ENCODE data around the gene MID1. TPM values are rescaled to one million over a fixed set of nuclear protein-coding genes. Genes with fewer than 3 reads are reported as not detected.
A peak's percentile ranks its signal among the peaks of the same experiment; 100 is the strongest.

MID1 gene
- total RNA-seq, 1 donor from 2014 or later: 31.2 TPM

DNA sequence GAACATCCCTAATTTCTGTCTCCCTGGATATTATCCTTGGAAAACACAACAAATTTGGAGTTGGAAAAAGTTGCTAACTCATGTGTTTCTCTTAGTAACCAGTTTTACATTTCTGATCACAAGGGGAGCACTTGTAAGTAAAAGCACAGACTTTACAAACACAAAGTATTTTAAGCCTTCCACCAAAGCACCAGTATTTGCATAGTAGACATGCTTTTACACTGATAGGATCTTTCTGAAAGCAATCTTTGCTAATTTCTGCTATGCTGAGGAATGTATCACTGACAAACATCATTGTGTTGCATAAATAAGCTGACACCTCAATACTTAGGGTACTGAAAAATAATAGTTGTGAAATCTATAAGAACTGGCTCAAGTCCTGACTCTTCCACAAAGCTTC is 100.6 kb downstream of the MID1 start:
- FAIRE-seq: peak; percentile 97
- Histone ChIP-seq H3K4me2 (ENCODE audit: low read length) (no peak overlapping the region), H3K9ac (ENCODE audit: low read length) (no peak overlapping the region), H3K4me3 (ENCODE audit: insufficient read depth, low read depth, low read length) (no peak overlapping the region), H3K79me2 (ENCODE audit: insufficient read depth, low read length) (no peaks in the 10 kb centered on the region), H3K27me3 (ENCODE audit: insufficient read depth, low read length) (no peaks in the 10 kb centered on the region), H3K27ac (ENCODE audit: low read depth, low read length) (no peak overlapping the region), H3K36me3 (ENCODE audit: insufficient read depth, low read length) (peaks cover 3% of the 10 kb centered on the region), H3K9me3 (ENCODE audit: insufficient read depth, low read depth, low read length) (no peaks in the 10 kb centered on the region), H4K20me1 (ENCODE audit: insufficient read depth, low read length) (no peaks in the 10 kb centered on the region), H2AFZ (ENCODE audit: low read depth, low read length) (no peak overlapping the region), H3K4me1 (ENCODE audit: insufficient read depth, low read length) (no peaks in the 10 kb centered on the region)
- Mint-ChIP-seq H3K36me3 (ENCODE audit: low read depth, unreplicated experiment) (no peaks in the 10 kb centered on the region), H3K27ac (ENCODE audit: unreplicated experiment) (no peak overlapping the region), H3K4me3 (ENCODE audit: unreplicated experiment) (no peak overlapping the region), H3K27me3 (ENCODE audit: low read depth, unreplicated experiment) (no peaks in the 10 kb centered on the region), H3K4me1 (ENCODE audit: low read depth, unreplicated experiment) (peaks cover 5% of the 10 kb centered on the region), H3K9me3 (ENCODE audit: unreplicated experiment) (no peaks in the 10 kb centered on the region)
- TF ChIP-seq CTCF (IDR thresholded peaks at IDR 0.05; ENCODE audit: insufficient read depth, low read depth, low read length) (no peak), EZH2 (IDR thresholded peaks at IDR 0.05; ENCODE audit: insufficient read depth, low read length) (no peak)
- DNase-seq (ENCODE audit: low read depth): no peak

DNA sequence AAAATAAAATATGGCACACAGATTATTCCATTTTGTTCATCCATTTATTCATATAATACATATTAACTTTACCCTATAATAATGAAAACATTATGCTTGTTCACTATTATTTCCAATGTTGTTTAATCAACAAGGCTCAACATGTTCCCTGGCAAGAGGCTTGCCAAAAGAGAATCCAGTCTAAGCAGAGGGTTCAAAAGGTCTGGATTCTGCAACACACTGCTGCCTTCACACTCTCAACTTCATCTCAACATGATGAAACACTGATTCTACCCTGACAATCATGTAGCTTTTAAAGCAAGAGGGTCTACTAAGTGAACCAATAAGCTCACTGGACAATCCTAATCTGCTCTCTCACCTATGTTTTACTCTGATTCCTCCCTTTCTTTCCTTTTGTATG is 101.1 kb downstream of the MID1 start:
- no peak overlapping the region for H2AFZ ChIP-seq (ENCODE audit: low read depth, low read length)
- no peak overlapping the region for H3K4me2 ChIP-seq (ENCODE audit: low read length)
- H3K4me1 Mint-ChIP-seq (ENCODE audit: low read depth, unreplicated experiment): peaks cover 5% of the 10 kb centered on the region
- no peaks in the 10 kb centered on the region for H4K20me1 ChIP-seq (ENCODE audit: insufficient read depth, low read length)
- TF ChIP-seq CTCF (IDR thresholded peaks at IDR 0.05; ENCODE audit: insufficient read depth, low read depth, low read length): no peak
- no peak for TF ChIP-seq EZH2 (IDR thresholded peaks at IDR 0.05; ENCODE audit: insufficient read depth, low read length)
- FAIRE-seq (no peak), DNase-seq (ENCODE audit: low read depth) (no peak)
- H3K27ac Mint-ChIP-seq (ENCODE audit: unreplicated experiment): no peak overlapping the region
- H3K4me1 ChIP-seq (ENCODE audit: insufficient read depth, low read length): no peaks in the 10 kb centered on the region
- H3K9ac ChIP-seq (ENCODE audit: low read length): no peak overlapping the region
- no peaks in the 10 kb centered on the region for H3K79me2 ChIP-seq (ENCODE audit: insufficient read depth, low read length)
- no peaks in the 10 kb centered on the region for H3K9me3 ChIP-seq (ENCODE audit: insufficient read depth, low read depth, low read length)
- no peaks in the 10 kb centered on the region for H3K36me3 Mint-ChIP-seq (ENCODE audit: low read depth, unreplicated experiment)
- no peak overlapping the region for H3K4me3 ChIP-seq (ENCODE audit: insufficient read depth, low read depth, low read length)
- no peaks in the 10 kb centered on the region for H3K27me3 ChIP-seq (ENCODE audit: insufficient read depth, low read length)
- peaks cover 3% of the 10 kb centered on the region for H3K36me3 ChIP-seq (ENCODE audit: insufficient read depth, low read length)
- no peak overlapping the region for H3K4me3 Mint-ChIP-seq (ENCODE audit: unreplicated experiment)
- H3K27ac ChIP-seq (ENCODE audit: low read depth, low read length): no peak overlapping the region
- no peaks in the 10 kb centered on the region for H3K9me3 Mint-ChIP-seq (ENCODE audit: unreplicated experiment)
- no peaks in the 10 kb centered on the region for H3K27me3 Mint-ChIP-seq (ENCODE audit: low read depth, unreplicated experiment)

DNA sequence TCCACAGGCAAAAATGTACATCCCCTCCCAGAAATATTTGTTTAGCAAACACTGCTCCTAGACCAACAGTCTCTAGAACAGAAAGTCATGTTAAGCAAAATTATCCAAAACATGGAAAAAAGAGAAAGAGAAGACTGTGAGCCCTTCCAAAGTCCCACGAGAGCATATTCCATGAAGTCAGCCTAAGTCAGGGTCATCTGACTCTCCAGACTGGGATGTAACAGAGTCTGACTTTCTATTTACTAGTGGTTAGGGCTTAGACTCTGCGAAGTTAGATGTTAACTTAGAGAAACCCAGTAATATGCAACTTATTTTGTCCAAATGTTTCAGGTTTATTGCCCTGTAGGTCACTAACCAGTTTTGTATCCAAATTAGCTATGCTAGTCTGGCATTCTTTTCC is 102.3 kb downstream of the MID1 start:
- Histone ChIP-seq H3K36me3 (ENCODE audit: insufficient read depth, low read length) (peaks cover 3% of the 10 kb centered on the region), H3K79me2 (ENCODE audit: insufficient read depth, low read length) (no peaks in the 10 kb centered on the region), H3K4me3 (ENCODE audit: insufficient read depth, low read depth, low read length) (no peak overlapping the region), H3K9me3 (ENCODE audit: insufficient read depth, low read depth, low read length) (no peaks in the 10 kb centered on the region), H3K9ac (ENCODE audit: low read length) (no peak overlapping the region), H3K27me3 (ENCODE audit: insufficient read depth, low read length) (no peaks in the 10 kb centered on the region), H2AFZ (ENCODE audit: low read depth, low read length) (no peak overlapping the region), H3K4me2 (ENCODE audit: low read length) (no peak overlapping the region), H4K20me1 (ENCODE audit: insufficient read depth, low read length) (no peaks in the 10 kb centered on the region), H3K27ac (ENCODE audit: low read depth, low read length) (no peak overlapping the region), H3K4me1 (ENCODE audit: insufficient read depth, low read length) (no peaks in the 10 kb centered on the region)
- Mint-ChIP-seq H3K4me1 (ENCODE audit: low read depth, unreplicated experiment) (peaks cover 5% of the 10 kb centered on the region), H3K4me3 (ENCODE audit: unreplicated experiment) (no peak overlapping the region), H3K27me3 (ENCODE audit: low read depth, unreplicated experiment) (no peaks in the 10 kb centered on the region), H3K9me3 (ENCODE audit: unreplicated experiment) (no peaks in the 10 kb centered on the region), H3K36me3 (ENCODE audit: low read depth, unreplicated experiment) (no peaks in the 10 kb centered on the region), H3K27ac (ENCODE audit: unreplicated experiment) (no peak overlapping the region)
- TF ChIP-seq CTCF (IDR thresholded peaks at IDR 0.05; ENCODE audit: insufficient read depth, low read depth, low read length) (no peak), EZH2 (IDR thresholded peaks at IDR 0.05; ENCODE audit: insufficient read depth, low read length) (no peak)
- FAIRE-seq (no peak), DNase-seq (ENCODE audit: low read depth) (no peak)

All from astrocyte (in vitro differentiated cells and primary cell).